DMS53 (cell line): Measurements from ENCODE around the gene ARX.

Experiments used
- DNase-seq: peaks from one replicate; lab custom pipeline; 2025; lab: John Stamatoyannopoulos, UW

The ARX gene

DNA sequence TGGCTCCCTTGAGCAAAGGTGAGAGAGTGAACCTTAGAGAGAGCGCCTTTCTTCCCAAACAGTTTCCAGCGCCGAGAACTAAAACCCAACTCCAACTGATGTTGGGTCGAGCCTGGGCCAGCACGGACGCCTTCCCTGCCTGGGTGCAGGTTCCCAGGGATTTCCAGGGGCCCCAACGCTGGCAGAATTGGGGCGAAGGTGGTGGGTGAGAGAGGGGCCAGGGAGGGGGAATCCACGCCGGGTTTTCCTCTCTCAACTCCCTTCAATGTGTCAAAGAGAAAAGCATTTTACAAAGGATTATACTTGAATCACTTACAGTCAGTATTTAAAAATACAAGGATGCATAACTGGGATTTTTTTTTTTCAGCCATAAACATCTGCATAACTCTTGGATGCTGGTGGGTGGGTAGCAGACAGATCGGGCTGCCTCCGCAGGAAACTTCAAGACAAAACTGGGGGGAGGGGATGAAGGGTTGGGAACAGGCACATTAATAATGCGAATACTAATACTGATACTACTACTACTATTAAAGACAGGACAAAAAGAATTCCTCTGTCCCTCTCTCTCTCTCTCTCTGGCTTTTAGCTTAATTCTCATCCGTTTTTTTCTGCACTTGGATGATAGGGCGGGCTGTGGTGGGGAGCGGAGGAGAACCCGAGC, 1.3 kb upstream of the ARX start:
- peak; percentile 21 for DNase-seq

DNA sequence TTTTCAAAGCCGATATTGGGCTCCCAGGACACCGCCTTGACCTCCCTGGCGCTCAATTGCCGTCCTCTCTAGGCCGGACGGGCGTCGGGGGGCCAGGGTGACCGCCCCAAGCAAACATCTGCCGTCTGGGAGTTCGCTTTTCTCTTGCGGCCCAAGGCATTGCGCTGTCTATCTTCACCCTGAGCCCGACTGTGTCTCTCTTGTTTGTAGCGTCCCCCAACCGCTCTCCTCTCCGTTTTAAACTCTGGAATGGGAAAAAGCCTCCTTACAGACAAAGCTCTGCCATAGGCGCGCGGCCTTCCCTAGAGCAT, 551 bp upstream of the ARX start:
- DNase-seq = no peak

DNA sequence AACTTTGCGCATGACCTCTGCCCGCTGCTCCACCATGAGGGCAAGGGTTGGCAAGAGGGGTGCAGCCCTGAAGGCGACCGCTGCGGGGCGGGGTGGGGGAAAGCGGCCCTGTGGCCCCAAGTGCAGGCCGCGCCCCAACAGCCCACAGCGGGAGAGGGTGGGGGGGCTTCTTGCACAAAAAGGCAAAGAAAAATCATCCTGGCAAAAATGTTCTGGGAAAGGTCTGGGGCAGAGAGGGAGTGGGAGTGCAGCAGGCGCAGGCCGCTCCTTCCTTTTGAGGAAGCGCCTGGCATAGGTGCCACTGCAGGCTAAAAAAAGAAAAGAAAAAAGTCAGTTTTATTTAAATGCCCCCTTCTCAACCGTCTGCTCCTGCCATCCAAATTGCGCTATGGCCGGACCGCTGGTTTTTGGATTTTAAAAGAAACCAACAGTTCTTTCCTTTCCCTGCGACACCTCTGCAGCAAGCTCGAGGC, 1.4 kb downstream of the ARX start:
- no peak for DNase-seq

DNA sequence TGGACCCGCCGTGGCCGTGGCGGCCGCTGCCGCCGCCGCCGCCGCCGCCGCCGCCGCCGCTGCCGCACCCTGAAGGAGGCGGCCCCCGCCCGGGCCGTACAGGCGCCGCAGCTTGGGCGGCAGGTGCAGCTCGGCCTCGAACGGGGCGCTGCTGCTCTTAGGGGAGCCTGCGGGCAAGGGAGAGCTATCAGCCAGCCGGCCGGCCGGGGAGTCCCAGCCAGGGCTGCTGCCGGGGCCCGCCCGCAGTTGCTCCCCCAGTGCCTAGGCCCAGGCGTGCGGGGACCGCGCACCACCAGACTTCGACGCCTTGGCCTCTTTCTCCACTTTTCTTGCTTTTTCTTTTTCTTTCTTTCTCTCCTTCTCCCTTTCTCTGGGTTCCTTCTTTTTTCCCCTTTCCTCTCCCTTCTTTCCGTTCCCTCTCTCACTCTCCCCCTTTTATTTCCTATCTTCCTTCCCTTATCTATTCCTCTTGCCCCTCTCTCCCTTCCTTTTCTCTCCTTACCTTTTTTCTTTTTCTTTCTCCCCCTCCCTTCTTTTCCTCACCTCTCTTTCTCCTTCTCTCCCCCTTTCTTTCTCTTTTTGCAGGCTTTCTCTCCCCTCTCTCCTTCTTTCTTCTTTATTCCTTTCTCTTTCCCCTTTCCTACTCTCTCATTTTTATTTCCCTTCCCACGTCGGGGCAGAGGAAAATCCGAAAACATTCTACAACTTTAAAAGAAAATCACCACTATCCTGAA, 2.0 kb downstream of the ARX start:
- DNase-seq = peak; percentile 54

DNA sequence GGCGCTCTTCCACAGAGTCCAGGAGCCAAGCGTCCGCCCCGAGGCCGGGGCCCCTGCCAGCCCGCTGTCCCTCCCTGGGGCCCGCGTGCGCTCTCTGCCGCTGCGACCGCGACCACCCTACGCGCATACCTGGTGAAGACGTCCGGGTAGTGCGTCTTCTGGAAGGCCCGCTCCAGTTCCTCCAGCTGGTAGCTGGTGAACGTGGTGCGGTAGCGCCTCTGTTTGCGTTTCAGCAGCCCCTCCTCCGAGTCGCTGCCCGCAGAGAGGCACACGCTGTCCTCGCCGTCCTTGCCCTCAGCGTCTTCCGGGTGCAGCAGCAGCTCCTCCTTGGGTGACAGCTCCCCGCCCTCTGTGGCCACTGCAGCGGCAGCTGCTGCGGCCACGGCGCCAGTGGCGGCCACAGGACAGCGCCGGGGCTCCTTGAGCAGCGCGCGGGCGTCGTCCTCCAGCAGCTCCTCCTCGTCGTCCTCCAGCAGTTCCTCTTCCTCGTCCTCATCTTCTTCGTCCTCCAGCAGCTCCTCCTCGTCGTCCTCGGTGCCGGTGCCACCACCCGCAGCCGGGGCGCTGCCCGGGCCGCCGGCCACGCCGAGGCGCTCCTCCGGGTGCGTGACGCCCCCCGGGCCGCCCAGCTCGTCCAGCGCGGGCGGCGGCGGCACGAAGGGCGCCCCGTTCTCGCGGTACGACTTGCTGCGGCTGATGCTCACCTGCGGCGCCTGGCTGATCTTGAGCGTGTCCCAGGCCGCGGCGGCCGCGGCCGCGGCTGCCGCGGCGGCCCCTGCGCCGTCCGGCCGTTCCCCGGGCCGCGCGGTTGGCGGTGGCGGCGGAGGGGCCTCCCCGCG, 2.8 kb downstream of the ARX start:
- DNase-seq = peak; percentile 64

DNA sequence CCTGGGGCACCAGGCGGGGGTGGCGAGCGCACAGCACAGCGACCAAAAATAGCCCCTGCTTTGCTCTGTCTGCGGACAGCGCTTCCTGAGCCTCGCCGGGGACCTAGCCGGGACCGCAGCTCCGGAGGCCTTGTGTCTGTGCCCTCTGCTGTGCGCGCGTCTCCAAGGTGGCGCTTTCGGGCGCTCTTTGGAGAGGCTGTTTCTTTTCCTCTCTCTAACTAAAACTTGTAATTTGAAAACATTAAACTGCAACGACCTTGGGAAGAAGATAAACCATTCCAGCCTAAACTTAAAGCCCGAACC, 3.4 kb downstream of the ARX start:
- peak; percentile 66 for DNase-seq

DNA sequence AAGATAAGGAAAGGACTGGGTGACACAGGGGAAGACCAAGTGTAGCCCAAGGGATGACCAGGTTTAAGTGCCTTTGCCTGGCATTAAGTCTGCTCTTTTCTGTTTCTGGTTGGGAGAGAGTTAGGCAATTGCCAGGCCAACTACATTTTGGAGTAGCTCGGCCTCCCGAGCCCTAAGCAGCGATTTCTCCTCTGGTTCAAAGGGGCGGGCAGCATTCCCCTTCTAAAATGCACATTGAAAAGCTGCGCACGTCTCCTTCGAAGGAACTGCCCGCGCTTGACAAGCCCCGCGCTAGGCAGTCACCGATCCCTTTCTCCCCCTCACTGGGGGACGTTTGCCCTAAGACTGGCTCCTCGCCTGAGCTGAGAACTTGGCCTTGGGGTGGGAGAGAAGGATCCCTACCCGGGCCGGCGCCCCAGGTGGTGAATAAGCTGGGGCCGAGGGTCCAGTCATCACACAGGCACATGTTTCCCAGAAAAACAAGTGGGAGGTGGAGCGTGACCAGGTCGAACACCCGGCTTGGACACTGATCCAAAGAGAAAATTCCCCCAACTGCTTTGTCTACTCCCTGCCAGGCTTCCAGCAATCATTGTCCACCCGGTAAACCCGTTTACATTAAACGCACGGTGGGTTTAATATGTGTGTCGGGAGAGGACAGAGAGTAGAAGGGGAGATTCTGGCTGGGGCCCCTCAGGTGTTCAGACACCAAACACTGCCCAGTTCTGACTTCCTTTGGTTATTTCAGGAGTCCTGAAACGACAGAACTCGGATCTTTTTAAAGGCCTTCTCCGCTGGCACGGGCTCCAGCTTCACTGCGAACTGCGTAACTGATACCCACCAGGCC, 4.0 kb downstream of the ARX start:
- peak; percentile 46 for DNase-seq

DNA sequence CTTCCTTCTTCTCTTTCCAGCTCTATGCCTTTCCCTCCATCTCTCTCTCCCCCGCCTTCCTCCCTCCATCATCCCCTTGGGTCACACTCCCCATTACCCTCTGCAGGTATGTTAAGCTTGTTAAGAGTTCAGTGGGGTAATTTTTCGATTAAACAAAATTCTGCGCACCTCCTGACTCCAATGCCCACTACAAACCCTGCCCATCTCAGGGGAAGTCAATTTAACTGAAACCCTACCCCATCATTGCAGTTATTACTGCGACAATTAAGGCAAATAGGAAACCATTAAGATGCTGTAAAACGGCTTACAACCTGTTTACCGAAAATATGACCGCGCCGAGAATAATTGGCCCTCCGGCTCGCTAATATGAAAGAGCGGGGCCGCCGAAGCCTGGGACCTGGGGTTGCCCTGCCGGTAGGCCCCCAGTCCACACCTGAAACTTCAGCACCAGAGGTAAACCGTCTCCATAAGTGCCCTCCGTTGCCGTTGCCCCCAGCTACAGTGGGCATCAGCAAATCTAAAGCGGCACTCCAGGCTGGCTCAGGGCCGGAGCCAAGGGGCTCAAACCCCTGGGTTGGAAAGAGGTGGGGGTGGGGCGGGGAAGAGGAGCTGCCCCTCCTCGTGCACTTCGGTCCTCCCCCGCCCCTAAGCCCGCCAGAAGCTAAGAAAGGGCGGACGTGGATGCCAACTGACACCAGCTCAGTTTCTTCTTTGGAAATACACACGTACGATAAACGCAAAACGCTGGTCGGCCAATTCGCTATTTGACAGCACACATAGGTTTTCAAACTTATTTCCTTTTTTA, 4.8 kb downstream of the ARX start:
- no peak for DNase-seq

DNA sequence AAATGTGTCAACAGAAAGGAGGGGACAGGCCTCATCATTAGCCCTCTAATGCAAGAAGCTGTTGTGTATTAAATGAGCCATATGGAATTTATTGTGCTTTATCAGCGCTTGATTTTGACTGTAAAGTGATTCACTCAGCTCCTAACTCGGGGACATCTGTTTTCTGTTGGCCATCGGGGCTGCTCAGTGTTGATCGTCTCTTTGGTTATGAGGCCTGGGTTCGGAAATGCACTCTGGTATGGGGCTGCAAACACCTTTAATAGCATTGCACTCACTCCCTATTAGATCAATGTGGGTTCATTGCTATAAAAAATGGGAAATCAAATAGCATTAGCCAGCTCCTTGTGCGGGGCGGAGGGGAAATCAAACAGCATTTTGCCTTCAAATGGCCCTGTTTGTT, 6.4 kb downstream of the ARX start:
- no peak for DNase-seq

DNA sequence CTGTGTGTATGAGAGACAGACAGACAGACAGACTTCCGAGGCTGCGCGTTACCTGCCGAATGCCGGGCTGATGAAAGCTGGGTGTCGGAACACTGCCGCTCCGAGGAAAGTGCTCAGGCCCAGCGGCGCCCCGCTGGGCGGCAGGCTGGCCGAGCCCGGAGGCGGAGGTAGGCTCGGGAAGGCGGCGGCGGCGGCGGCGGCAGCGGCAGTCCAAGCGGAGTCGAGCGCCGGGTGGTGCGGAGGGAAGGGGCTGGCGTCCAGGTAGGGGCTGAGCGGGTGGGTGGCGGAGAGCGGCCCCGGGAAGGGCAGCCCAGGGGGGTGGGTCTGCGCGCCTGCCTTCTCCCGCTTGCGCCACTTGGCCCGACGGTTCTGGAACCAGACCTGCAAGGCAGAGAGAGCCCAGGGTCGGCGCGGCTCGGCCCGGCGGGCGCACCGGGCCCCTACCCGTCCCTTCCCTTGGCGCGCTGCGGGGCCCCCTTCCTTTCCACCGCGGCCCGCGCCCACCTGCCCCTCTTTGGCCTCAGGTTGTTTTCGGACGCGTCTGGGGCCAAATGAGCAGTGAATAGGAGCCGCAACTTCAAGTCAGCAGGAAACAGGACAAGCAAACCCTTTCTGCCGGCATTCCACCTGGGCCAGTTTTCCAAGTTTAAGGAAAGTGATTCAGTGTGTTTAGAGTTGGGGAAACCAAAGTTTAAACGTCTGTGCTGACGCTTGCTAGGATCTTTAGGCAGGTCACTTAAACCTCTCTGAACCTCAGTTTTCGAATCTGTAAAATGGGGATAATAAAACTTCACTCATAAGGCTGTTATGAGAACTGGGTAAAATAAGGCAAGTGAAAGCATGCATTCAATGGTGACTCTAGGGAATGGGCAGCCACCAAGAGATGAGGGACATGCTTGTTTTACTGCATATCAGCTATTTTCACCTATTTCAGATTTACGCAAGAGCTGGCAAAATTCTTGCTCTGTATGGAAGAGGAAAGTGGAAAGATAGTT, 8.4 kb downstream of the ARX start:
- DNase-seq = peak; percentile 66

DNA sequence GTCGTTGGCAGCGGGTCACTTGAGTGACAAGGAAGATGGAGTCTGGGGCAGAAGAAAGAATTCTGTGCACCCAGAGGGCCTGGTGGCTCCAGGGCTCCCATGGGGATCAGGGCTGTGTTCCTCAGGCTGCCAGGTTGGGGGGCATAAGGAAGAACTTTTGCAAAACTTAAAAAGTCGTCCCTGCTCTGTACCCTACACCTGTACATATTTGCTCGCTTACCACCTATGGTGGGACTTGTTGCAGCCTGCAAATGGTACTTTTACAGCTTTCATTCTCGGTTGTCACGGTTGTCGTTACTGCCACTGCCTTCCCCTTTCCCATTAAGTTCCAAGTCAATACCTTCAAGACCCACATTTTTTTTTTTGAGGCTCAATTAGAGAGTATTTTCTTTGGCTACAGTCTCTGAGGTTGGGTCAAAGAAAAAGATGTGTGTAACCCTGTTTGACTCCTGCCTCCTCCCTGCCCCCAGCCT, 9.1 kb downstream of the ARX start:
- DNase-seq = no peak

DNA sequence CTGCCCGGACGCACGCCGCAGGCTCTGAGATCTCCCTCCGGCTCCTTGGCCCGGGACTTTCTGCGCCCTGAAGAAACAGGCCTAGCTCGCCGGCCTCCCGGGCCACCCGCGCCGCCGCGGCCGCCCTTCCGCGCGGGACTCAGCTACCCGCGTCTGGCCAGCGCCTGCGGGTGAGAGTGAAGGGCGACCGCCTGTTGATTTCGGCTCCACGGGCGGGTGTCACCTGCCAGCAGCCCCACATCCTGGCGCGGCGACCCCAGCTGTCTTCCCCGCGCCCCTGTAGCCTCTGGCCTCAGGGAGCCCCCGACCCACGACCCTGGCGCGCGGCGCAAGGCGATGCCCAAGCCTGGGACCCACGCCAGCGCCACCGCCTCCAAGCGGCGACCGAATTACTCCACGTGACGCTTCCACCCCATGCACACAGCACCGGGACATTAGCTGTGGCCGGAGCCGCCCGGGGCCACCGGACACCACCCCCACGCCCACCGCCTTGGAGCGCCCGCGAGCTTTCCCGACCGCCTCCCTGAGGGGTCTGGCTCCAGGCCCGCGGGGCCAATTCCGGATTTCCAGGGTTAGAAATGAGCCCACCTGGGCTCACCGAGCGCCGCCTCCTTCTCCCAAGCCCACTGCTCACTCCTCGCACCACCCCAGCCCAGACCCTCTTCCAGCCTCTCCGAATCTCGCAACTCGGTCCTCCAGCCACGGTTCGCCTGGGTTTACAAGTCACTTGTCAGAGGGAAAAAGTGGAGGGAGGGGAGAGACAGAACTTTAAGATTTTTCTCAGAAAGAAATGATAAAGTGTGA, 10.2 kb downstream of the ARX start:
- peak; percentile 34 for DNase-seq

DNA sequence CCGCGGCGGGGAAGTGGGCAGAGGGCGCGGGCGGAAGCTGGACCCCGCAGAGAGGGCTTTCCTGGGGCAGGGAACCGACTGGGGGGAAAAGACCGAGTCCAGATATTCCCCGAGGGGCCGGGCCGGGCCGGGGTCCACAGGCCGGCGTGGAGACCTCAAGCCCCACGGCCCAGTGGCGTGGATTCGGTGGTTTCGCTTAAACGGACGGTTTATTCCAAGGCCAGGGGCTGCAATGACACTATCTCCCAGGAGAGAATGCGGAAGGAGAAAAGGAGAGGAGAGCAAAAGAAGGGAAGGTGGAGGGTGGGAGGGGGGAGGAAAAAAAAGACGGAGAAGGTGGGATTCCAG, 10.8 kb downstream of the ARX start:
- no peak for DNase-seq

DNA sequence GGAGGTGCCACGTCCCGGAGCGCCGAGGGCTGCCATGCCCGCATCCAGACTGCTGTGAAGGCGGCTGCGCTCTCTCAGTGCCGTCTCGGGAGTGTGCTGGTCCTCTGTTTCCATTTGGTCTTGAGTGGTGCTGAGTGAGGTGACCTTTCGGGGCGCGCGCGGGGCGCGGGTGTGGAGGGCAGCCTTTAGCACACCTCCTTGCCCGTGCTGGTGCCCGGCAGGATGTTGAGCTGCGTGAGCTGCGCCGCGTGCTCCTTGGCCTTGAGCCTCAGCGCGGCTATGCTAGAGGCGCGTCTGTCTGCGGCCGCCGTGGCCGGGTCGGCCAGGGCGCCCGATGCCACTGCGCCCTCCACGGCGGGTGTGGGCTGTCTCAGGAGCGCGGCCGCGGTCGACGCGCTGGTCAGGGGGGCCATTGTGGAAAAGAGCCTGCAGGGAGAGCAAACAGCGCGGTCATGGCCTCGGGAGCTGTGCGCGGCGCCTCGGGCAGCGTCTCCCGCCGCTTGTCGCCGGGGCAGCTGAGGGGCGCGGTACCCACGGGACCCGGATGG, 11.2 kb downstream of the ARX start:
- DNase-seq = peak; percentile 70

DNA sequence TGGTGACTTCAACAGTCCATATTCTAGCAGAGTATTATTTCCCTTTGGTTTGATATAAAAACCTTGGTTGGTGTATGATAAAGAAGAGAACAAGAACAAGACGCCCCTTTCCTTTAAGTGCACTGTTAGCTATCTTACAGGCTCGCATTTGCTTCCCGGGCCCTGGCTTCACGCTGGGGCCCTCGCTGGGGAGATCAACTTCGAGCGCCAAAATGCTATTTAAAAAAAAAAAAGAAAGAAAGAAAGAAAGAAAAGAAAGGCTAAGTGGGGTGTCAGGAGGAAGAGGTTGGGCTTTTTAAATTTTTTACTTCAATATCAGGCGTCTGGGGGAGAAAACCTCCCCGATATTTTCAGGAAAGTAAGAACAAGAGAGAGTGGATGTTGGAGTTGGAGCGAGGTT, 11.7 kb downstream of the ARX start:
- DNase-seq = peak; percentile 29

DNA sequence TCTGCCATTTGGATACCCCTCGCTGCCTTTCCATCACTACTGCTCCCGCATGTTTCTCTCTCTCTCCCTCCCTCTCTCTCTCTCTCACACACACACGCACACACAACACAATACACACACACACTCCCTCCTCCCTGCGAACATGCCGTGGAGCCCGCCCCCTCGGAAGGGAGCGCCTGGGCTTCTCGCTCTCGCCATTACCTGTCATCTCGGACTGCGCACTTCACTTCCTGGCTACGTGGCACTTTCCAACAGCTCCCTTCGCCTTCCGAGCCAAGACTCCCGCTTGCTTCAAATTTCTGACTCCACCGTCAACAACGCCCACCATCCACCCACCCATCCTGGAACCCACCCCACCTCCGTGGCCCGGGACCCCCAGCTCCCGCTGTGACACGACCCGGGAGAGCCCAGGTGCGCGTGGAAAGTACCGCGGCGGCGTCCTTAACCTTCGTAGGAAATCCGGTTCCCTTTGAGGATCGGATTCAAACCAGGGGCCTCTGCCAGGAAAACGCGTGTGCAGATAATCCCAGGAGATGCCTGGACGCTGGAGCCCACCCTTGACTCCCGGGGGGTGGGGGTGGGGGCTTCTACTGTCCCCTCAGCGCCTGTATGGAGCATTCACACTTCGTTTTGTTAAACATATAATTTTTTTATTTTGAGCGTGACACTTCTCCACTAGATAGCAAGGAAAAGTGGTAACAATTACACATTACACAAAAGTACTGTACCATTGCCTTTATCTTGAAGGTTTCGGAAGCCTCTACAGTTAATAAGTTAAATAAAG, 12.5 kb downstream of the ARX start:
- DNase-seq = peak; percentile 76

DNA sequence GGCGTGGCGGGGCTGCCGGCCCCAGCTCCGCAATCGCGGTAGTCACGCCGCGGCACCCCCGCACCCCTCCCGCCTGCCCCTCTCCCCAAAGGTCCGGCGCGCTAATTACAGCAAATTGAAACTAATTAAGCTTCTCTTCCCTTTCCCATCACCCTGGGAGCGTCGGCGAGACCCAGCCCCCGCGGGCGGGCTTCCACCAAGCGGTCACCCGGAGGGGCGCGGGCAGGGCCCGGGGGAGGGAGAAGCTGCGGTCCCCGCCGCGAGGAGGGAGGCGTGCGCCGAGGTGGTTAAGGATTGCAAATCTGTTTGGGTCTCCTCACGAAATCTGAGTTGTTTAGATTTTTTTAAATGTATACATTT, 13.1 kb downstream of the ARX start:
- DNase-seq = no peak
